HCT116 (cell line): ENCODE measurements around the gene SP3. TPM values are rescaled to one million over a fixed set of nuclear protein-coding genes. Genes with fewer than 3 reads are reported as not detected.

ENCODE experiments used
- ATAC-seq: fragments of 200-7000 bp; cut with Tn5 transposase; 2 replicates; pipeline ENCODE4 v1.9.1; 2020; ENCODE audit warnings: mild to moderate bottlenecking, moderate library complexity
- BruUV-seq: library from RNA; stranded (reverse); fragments of 400-500 nt; replicated peaks from 2 replicates; lab custom pipeline; 2021; lab: Mats Ljungman, UMichigan
- CTCF ChIA-PET: fragments of 300-600 bp; sonication (Branson Sonifier 250); formaldehyde crosslinking; loops from one replicate; lab custom pipeline; 2021; ENCODE audit warnings: antibody characterized with exemption; lab: Charles Lee
- POLR2A ChIA-PET: fragments of 300-600, 350-600 bp; sonication (Branson Sonifier 250); formaldehyde crosslinking; loops from one replicate; lab custom pipeline; 2021; ENCODE audit warnings: antibody characterized with exemption; lab: Charles Lee
- RAD21 ChIA-PET, 2 experiments: fragments of 300-600 bp; sonication (Branson Sonifier 250); formaldehyde crosslinking; loops; one replicate each; lab custom pipeline; 2023; ENCODE audit warnings: low total read pairs in 2 of 2; ENCODE audit not compliant: uncharacterized antibody in 2 of 2, unreplicated experiment in 2 of 2, low non-redundant PET in 1 of 2; lab: Charles Lee
- DNase-seq: peaks from one replicate; pipeline ENCODE4 v3.0.0-alpha.2; 2010; ENCODE audit warnings: low read depth, low spot score
- H2AFZ ChIP-seq: fragments of 200-600 bp; shearing (Covaris generic), sonication (generic); 2 replicates; pipeline ENCODE4 v1.6.1; 2017; ENCODE audit warnings: low read depth, mixed run types, mixed read lengths, antibody characterized with exemption, low read length; ENCODE audit not compliant: poor library complexity, severe bottlenecking
- H3K27ac ChIP-seq: 2 replicates; pipeline ENCODE4 v1.5.1; 2012; ENCODE audit warnings: low read depth, low read length
- H3K27me3 ChIP-seq: fragments of 200-600 bp; sonication (generic); 2 replicates; pipeline ENCODE4 v1.6.1; 2016; ENCODE audit warnings: mixed run types, low read length, mixed read lengths; ENCODE audit not compliant: insufficient read depth
- H3K36me3 ChIP-seq, 2 experiments: fragments of 200-500 bp in 1 of 2; fragments of 200-600 bp in 1 of 2; sonication (Bioruptor generic) in 1 of 2; sonication (generic) in 1 of 2; 2 replicates each; pipeline versions ENCODE4 v1.5.1 to v1.6.1; 2014 to 2016; ENCODE audit warnings: low read length in 2 of 2, inconsistent platforms in 1 of 2, mixed read lengths in 1 of 2, mixed run types in 1 of 2; ENCODE audit not compliant: insufficient read depth in 2 of 2, control insufficient read depth in 1 of 2
- H3K4me1 ChIP-seq, 2 experiments: fragments of 200-600 bp in 1 of 2; sonication (generic) in 1 of 2; 2 replicates each; pipeline versions ENCODE4 v1.5.1 to v1.6.1; 2012 to 2017; ENCODE audit warnings: low read length in 2 of 2, inconsistent platforms in 1 of 2, mild to moderate bottlenecking in 1 of 2, mixed read lengths in 1 of 2, mixed run types in 1 of 2, moderate library complexity in 1 of 2; ENCODE audit not compliant: insufficient read depth in 2 of 2, control insufficient read depth in 1 of 2
- H3K4me2 ChIP-seq: fragments of 200-600 bp; sonication (generic); 2 replicates; pipeline ENCODE4 v1.6.1; 2017; ENCODE audit warnings: mixed run types, low read length, mixed read lengths
- H3K4me3 ChIP-seq, 2 experiments: fragments of 200-600 bp in 1 of 2; sonication (generic) in 1 of 2; replicated peaks in 1 of 2; 2 replicates each; pipeline ENCODE4 v1.5.1; 2011 to 2016; ENCODE audit warnings: low read length in 2 of 2, control low read depth in 1 of 2, low read depth in 1 of 2, mild to moderate bottlenecking in 1 of 2, mixed read lengths in 1 of 2, mixed run types in 1 of 2
- H3K79me2 ChIP-seq: fragments of 200-600 bp; sonication (generic); 2 replicates; pipeline ENCODE4 v1.6.1; 2017; ENCODE audit warnings: mild to moderate bottlenecking, mixed run types, low read length, moderate library complexity, mixed read lengths; ENCODE audit not compliant: insufficient read depth
- H3K9ac ChIP-seq: fragments of 200-600 bp; sonication (generic); 2 replicates; pipeline ENCODE4 v1.6.1; 2016; ENCODE audit warnings: low read length, mixed read lengths
- H3K9me2 ChIP-seq: fragments of 200-600 bp; sonication (generic), shearing (Covaris generic); 2 replicates; pipeline ENCODE4 v1.6.1; 2017; ENCODE audit warnings: mixed run types, mild to moderate bottlenecking, moderate library complexity; ENCODE audit not compliant: insufficient read depth
- H3K9me3 ChIP-seq, 2 experiments: fragments of 200-500 bp in 1 of 2; fragments of 200-600 bp in 1 of 2; sonication (Bioruptor generic) in 1 of 2; sonication (generic) in 1 of 2; 2 replicates each; pipeline ENCODE4 v1.6.1; 2014 to 2017; ENCODE audit warnings: low read length in 2 of 2, mixed read lengths in 2 of 2, inconsistent platforms in 1 of 2, low read depth in 1 of 2, mild to moderate bottlenecking in 1 of 2, mixed run types in 1 of 2, moderate library complexity in 1 of 2; ENCODE audit not compliant: control insufficient read depth in 1 of 2, insufficient read depth in 1 of 2
- H4K20me1 ChIP-seq: fragments of 200-600 bp; sonication (generic), shearing (Covaris generic); 2 replicates; pipeline ENCODE4 v1.6.1; 2017; ENCODE audit warnings: mixed run types, mild to moderate bottlenecking, moderate library complexity; ENCODE audit not compliant: insufficient read depth
- CEBPB ChIP-seq: IDR thresholded peaks from 2 replicates; pipeline ENCODE4 v1.6.1; 2012; ENCODE audit warnings: low read depth
- EGR1 ChIP-seq: IDR thresholded peaks from 2 replicates; pipeline ENCODE4 v1.6.1; 2012; ENCODE audit warnings: low read depth
- ELF1 ChIP-seq: IDR thresholded peaks from 2 replicates; pipeline ENCODE4 v1.6.1; 2012; ENCODE audit warnings: low read depth, borderline replicate concordance
- EZH2 ChIP-seq: fragments of 200-600 bp; sonication (generic); IDR thresholded peaks from 2 replicates; pipeline ENCODE4 v1.6.1; 2017; ENCODE audit warnings: antibody characterized with exemption, mixed run types
- JUND ChIP-seq: IDR thresholded peaks from 2 replicates; pipeline ENCODE4 v1.6.1; 2012
- POLR2A ChIP-seq: IDR thresholded peaks from 2 replicates; pipeline ENCODE4 v1.7.0; 2011; ENCODE audit warnings: borderline replicate concordance; ENCODE audit not compliant: insufficient read depth, insufficient read length; ENCODE audit errors: extremely low read depth
- POLR2AphosphoS5 ChIP-seq: IDR thresholded peaks from 2 replicates; pipeline ENCODE4 v1.6.1; 2011; ENCODE audit warnings: mild to moderate bottlenecking, low read depth, low read length, moderate library complexity
- RAD21 ChIP-seq: IDR thresholded peaks from 2 replicates; pipeline ENCODE4 v1.6.1; 2012; ENCODE audit warnings: low read depth, mild to moderate bottlenecking
- SIN3A ChIP-seq: IDR thresholded peaks from 2 replicates; pipeline ENCODE4 v1.6.1; 2012; ENCODE audit warnings: low read depth
- SRF ChIP-seq: IDR thresholded peaks from 2 replicates; pipeline ENCODE4 v1.6.1; 2012; ENCODE audit warnings: low read depth
- TCF7L2 ChIP-seq: IDR thresholded peaks from 2 replicates; pipeline ENCODE4 v1.7.0; 2011; ENCODE audit warnings: borderline replicate concordance, inconsistent platforms; ENCODE audit not compliant: insufficient read depth, insufficient read length; ENCODE audit errors: extremely low read depth
- YY1 ChIP-seq: IDR thresholded peaks from 2 replicates; pipeline ENCODE4 v1.6.1; 2011; ENCODE audit warnings: low read length, low read depth, moderate library complexity, mild to moderate bottlenecking; ENCODE audit not compliant: insufficient replicate concordance; ENCODE audit errors: extremely low read depth
- ZBTB33 ChIP-seq: IDR thresholded peaks from 2 replicates; pipeline ENCODE4 v1.6.1; 2011; ENCODE audit warnings: mild to moderate bottlenecking, low read length, moderate library complexity; ENCODE audit not compliant: insufficient replicate concordance; ENCODE audit errors: extremely low read depth
- intact Hi-C: fragments of 100-400 bp; cut with micrococcal nuclease; formaldehyde crosslinking; loops from 2 replicates; pipeline ENCODE4 v1.10.0; 2022
- total RNA-seq: library from RNA; stranded (reverse); gene quantifications from one replicate; pipeline ENCODE4 v1.2.1, GENCODE V29; 2021; ENCODE audit not compliant: unreplicated experiment
- TF ChIP-seq, protein P1 (sequence below): IDR thresholded peaks from 2 replicates; pipeline ENCODE4 v1.6.1; 2012

Gene SP3
- total RNA-seq, 1 experiment from 2014 or later = 98.0 TPM

DNA sequence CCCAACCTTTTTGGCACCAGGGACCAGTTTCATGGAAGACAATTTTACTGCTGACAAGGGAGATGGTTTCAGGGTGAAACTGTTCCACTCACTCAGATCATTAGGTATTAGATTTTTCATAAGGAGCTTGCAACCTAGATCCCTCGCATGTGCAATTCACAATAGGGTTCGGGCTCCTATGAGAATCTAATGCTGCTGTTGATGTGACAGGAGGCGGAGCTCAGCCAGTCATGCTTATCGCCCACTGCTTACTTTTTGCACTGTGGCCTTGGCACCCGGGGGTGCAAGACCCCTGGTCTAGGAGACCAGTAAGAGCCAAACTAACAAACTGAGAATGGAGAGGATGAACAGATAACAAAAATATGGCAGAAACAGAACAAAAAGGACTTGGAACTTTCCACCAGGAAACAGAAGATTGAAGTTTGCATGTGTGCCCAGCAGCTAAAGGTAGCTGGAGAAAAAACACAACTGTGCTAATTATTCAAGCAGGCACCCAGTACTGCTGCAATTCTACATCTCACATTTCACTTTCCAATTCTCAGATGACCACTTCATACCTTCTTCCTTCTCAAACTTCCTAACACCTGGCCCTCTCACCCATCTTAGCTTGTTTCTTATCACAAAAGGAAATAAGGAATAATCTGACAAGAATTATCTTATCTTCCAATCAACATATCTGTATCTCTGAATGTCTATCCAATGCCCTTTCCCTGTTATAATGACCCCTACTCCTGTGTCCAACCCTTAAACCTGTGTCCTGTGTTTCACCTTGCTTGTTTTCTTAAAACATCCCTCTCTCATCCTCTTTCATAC lies 24.8 kb downstream of the SP3 start:
- Histone ChIP-seq H3K9me3 (no peaks in the 10 kb centered on the region), H2AFZ (no peak overlapping the region), H4K20me1 (peaks cover 46% of the 10 kb centered on the region), H3K9ac (no peak overlapping the region), H3K4me1 (peaks cover 36 to 93% of the 10 kb centered on the region in 2 experiments), H3K27ac (peak overlapping the region; percentile 14), H3K4me3 (no peak overlapping the region), H3K4me2 (peak overlapping the region; percentile 59), H3K79me2 (peaks cover 100% of the 10 kb centered on the region), H3K36me3 (no peaks in the 10 kb centered on the region), H3K9me2 (no peaks in the 10 kb centered on the region), H3K27me3 (no peaks in the 10 kb centered on the region)
- intact Hi-C loops = no loop called here
- POLR2A ChIA-PET = no interaction called here
- RAD21 ChIA-PET = no interaction called here
- no TSS peak for BruUV-seq
- TF ChIP-seq JUND = no peak
- TF ChIP-seq POLR2AphosphoS5 = no peak
- no peak for TF ChIP-seq EZH2
- no peak for TF ChIP-seq YY1
- TF ChIP-seq CEBPB = no peak
- TF ChIP-seq, protein P1, sequence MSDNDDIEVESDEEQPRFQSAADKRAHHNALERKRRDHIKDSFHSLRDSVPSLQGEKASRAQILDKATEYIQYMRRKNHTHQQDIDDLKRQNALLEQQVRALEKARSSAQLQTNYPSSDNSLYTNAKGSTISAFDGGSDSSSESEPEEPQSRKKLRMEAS = no peak
- no peak for TF ChIP-seq RAD21
- no peak for TF ChIP-seq SRF
- no peak for TF ChIP-seq EGR1
- no peak for TF ChIP-seq TCF7L2
- no peak for TF ChIP-seq SIN3A
- no peak for TF ChIP-seq ELF1
- TF ChIP-seq ZBTB33 = no peak
- no peak for TF ChIP-seq POLR2A
- DNase-seq (no peak), ATAC-seq (peak; percentile 56)
- CTCF ChIA-PET = no interaction called here
